HepG2 (cell line): ENCODE results near the gene CASZ1. TPM values are rescaled to one million over a fixed set of nuclear protein-coding genes. Genes with fewer than 3 reads are reported as not detected.

Experiments
- ATAC-seq: fragments of 200-7000 bp; cut with Tn5 transposase; 3 replicates; pipeline ENCODE4 v1.9.1; 2020; ENCODE audit warnings: mild to moderate bottlenecking, moderate library complexity
- BruUV-seq: library from RNA; stranded (reverse); fragments of 400-500 nt; replicated peaks from 2 replicates; lab custom pipeline; 2021; lab: Mats Ljungman, UMichigan
- CTCF ChIA-PET: fragments of 300-600 bp; formaldehyde crosslinking; extraction: SDS; loops from one replicate; lab custom pipeline; 2021; ENCODE audit warnings: low total read pairs, inconsistent platforms, low intra/inter-chr PET ratio; lab: Yijun Ruan, JAX
- POLR2A ChIA-PET: fragments of 350-600 bp; sonication (Branson Sonifier 250); formaldehyde crosslinking; loops from one replicate; lab custom pipeline; 2020; ENCODE audit warnings: antibody characterized with exemption, inconsistent platforms; lab: Yijun Ruan, JAX
- DNase-seq: peaks from one replicate; pipeline ENCODE4 v3.0.0-alpha.2; 2015; ENCODE audit warnings: low spot score
- FAIRE-seq: peaks from 3 replicates; lab custom pipeline; 2011; peaks lifted over from hg19 to GRCh38; lab: Jason Lieb, UNC
- H2AFZ ChIP-seq: one replicate; pipeline ENCODE4 v1.6.1; 2011; ENCODE audit warnings: low read length, inconsistent platforms
- H3K27ac ChIP-seq: fragments of 300-600 bp; 3 replicates; pipeline ENCODE4 v1.8.0; 2011; ENCODE audit warnings: mixed run types, mild to moderate bottlenecking, mixed read lengths, low read length, inconsistent platforms; ENCODE audit not compliant: insufficient read depth; ENCODE audit errors: extremely low read length
- H3K27me3 ChIP-seq, 2 experiments: fragments of 200-600 bp in 1 of 2; 2 replicates in 1 of 2; 3 replicates in 1 of 2; pipeline versions ENCODE4 v1.6.0 to v1.8.0; 2011; ENCODE audit warnings: low read length in 2 of 2, mild to moderate bottlenecking in 2 of 2, moderate library complexity in 2 of 2, inconsistent platforms in 1 of 2; ENCODE audit not compliant: insufficient read depth in 2 of 2, control insufficient read depth in 1 of 2
- H3K36me3 ChIP-seq, 2 experiments: fragments of 200-600 bp in 1 of 2; replicated peaks in 1 of 2; 2 replicates in 1 of 2; 3 replicates in 1 of 2; pipeline versions ENCODE4 v1.5.1 to v1.8.0; 2011; ENCODE audit warnings: low read length in 2 of 2, inconsistent platforms in 1 of 2; ENCODE audit not compliant: insufficient read depth in 2 of 2, control insufficient read depth in 1 of 2
- H3K4me1 ChIP-seq: 2 replicates; pipeline ENCODE4 v1.5.1; 2012; ENCODE audit warnings: low read length, inconsistent platforms; ENCODE audit not compliant: insufficient read depth
- H3K4me2 ChIP-seq: 2 replicates; pipeline ENCODE4 v1.6.0; 2011; ENCODE audit warnings: low read depth, low read length, inconsistent platforms
- H3K4me3 ChIP-seq, 3 experiments: fragments of 200-600 bp in 1 of 3; sonication (generic), shearing (Covaris generic) in 1 of 3; replicated peaks in 1 of 3; 2 replicates each; pipeline ENCODE4 v1.5.1; 2011 to 2016; ENCODE audit warnings: low read length in 3 of 3, inconsistent platforms in 2 of 3, low read depth in 2 of 3, mild to moderate bottlenecking in 2 of 3, control low read depth in 1 of 3, mixed read lengths in 1 of 3; ENCODE audit not compliant: insufficient read depth in 1 of 3
- H3K79me2 ChIP-seq: one replicate; pipeline ENCODE4 v1.6.1; 2011; ENCODE audit warnings: low read length, inconsistent platforms; ENCODE audit not compliant: insufficient read depth
- H3K9ac ChIP-seq: 2 replicates; pipeline ENCODE4 v1.6.0; 2011; ENCODE audit warnings: mild to moderate bottlenecking, low read depth, low read length, inconsistent platforms; ENCODE audit not compliant: insufficient read depth
- H3K9me3 ChIP-seq: 2 replicates; pipeline ENCODE4 v1.5.1; 2012; ENCODE audit warnings: mild to moderate bottlenecking, low read length
- H4K20me1 ChIP-seq: 2 replicates; pipeline ENCODE4 v1.6.0; 2011; ENCODE audit warnings: inconsistent platforms, mild to moderate bottlenecking, low read length, moderate library complexity; ENCODE audit not compliant: insufficient read depth
- CHD4 ChIP-seq: fragments of 200-600 bp; sonication (generic); IDR thresholded peaks from 2 replicates; pipeline ENCODE4 v1.7.0; 2017; ENCODE audit warnings: mild to moderate bottlenecking, low read length, borderline replicate concordance
- EED ChIP-seq: sonication (generic); formaldehyde crosslinking; IDR thresholded peaks from 2 replicates; pipeline ENCODE4 v1.5.0; 2020; ENCODE audit warnings: mild to moderate bottlenecking, missing genetic modification reagents
- GATA4 ChIP-seq: sonication (generic); IDR thresholded peaks from 2 replicates; pipeline ENCODE4 v1.6.1; 2016; ENCODE audit warnings: antibody characterized with exemption, low read depth, borderline replicate concordance
- KLF9 ChIP-seq: IDR thresholded peaks from 2 replicates; pipeline ENCODE4 v1.6.1; 2016; ENCODE audit warnings: low read depth
- NKX3-1 ChIP-seq: sonication (generic); formaldehyde crosslinking; IDR thresholded peaks from 2 replicates; pipeline ENCODE4 v1.5.0; 2020; ENCODE audit warnings: missing genetic modification reagents
- RAD21 ChIP-seq: fragments of 450-650 bp; formaldehyde crosslinking; IDR thresholded peaks from 2 replicates; pipeline ENCODE4 v1.5.0; 2020; ENCODE audit warnings: mild to moderate bottlenecking
- RBM39 ChIP-seq: fragments of 200-400 bp; formaldehyde crosslinking; IDR thresholded peaks from one replicate; pipeline ENCODE4 v1.6.1; 2018; ENCODE audit warnings: antibody characterized with exemption, mild to moderate bottlenecking, low read depth, low read length; ENCODE audit not compliant: poor library complexity, severe bottlenecking
- SCMH1 ChIP-seq: sonication (generic); formaldehyde crosslinking; IDR thresholded peaks from 2 replicates; pipeline ENCODE4 v1.9.0; 2021; ENCODE audit warnings: missing genetic modification reagents, mild to moderate bottlenecking, borderline replicate concordance
- SNRNP70 ChIP-seq: fragments of 200-400 bp; formaldehyde crosslinking; IDR thresholded peaks from 2 replicates; pipeline ENCODE4 v1.6.1; 2017; ENCODE audit warnings: mild to moderate bottlenecking, low read depth, low read length, moderate library complexity
- TOPORS ChIP-seq: sonication (generic); formaldehyde crosslinking; IDR thresholded peaks from 2 replicates; pipeline ENCODE4 v1.8.0; 2023; ENCODE audit warnings: mild to moderate bottlenecking, missing genetic modification reagents
- ZFP36 ChIP-seq: fragments of 150-350 bp; IDR thresholded peaks from 2 replicates; pipeline ENCODE4 v1.6.1; 2018; ENCODE audit warnings: borderline replicate concordance, low read length, low read depth; ENCODE audit not compliant: partially characterized antibody
- ZNF225 ChIP-seq: sonication (generic); formaldehyde crosslinking; IDR thresholded peaks from 2 replicates; pipeline ENCODE4 v1.4.0; 2020; ENCODE audit warnings: mild to moderate bottlenecking, missing genetic modification reagents
- WGBS: methylation state at CpG from one replicate; pipeline ENCODE4 v1.1.6; 2017; ENCODE audit warnings: low lambda C conversion rate; 5-methylcytosine and 5-hydroxymethylcytosine counted together
- in situ Hi-C: cut with HindIII; loops from 2 replicates; pipeline ENCODE4 v1.10.0; 2017; ENCODE audit warnings: low pct_unique_long_range_greater_than_20kb; ENCODE audit not compliant: extremely low pct_ligation_motif_present
- intact Hi-C: fragments of 100-400 bp; cut with micrococcal nuclease; formaldehyde crosslinking; loops from one replicate; pipeline ENCODE4 v1.10.0; 2022; ENCODE audit not compliant: unreplicated experiment
- polyA plus RNA-seq, 8 experiments: library from polyadenylated mRNA; depleted of rRNA in 3 of 8; stranded (reverse) in 7 of 8; unstranded in 1 of 8; fragments of >200 nt; fragmentation: Illumina TruSeq in 4 of 8; extraction: Trizol in 4 of 8; gene quantifications; 2 replicates each; pipeline versions ENCODE4 v1.2.1 to v1.2.3, GENCODE V29; 2011 to 2016; ENCODE audit warnings: low read depth in 4 of 8, missing spikeins in 1 of 8, mixed read lengths in 1 of 8; ENCODE audit not compliant: insufficient read depth in 1 of 8
- total RNA-seq, 5 experiments: library from RNA; depleted of rRNA; stranded (reverse); fragments of >200 nt; fragmentation: Illumina TruSeq; extraction: Trizol; gene quantifications; 2 replicates each; pipeline ENCODE4 v1.2.3, GENCODE V29; 2016; ENCODE audit warnings: low read depth in 1 of 5
- TF ChIP-seq, protein P1 (sequence below): sonication (generic); formaldehyde crosslinking; IDR thresholded peaks from 2 replicates; pipeline ENCODE4 v1.5.1; 2020; ENCODE audit warnings: mild to moderate bottlenecking, moderate library complexity, missing genetic modification reagents
- TF ChIP-seq, protein P2 (sequence below): sonication (generic); formaldehyde crosslinking; conservative IDR thresholded peaks from 2 replicates; pipeline ENCODE4 v1.8.1; 2023; ENCODE audit warnings: missing genetic modification reagents

The CASZ1 gene
- total and polyA plus RNA-seq, 2 of the 13 experiments (the other 11 are each of a cell fraction or from before 2014, with no cell fraction given) = 1.9 to 3.7 TPM

DNA sequence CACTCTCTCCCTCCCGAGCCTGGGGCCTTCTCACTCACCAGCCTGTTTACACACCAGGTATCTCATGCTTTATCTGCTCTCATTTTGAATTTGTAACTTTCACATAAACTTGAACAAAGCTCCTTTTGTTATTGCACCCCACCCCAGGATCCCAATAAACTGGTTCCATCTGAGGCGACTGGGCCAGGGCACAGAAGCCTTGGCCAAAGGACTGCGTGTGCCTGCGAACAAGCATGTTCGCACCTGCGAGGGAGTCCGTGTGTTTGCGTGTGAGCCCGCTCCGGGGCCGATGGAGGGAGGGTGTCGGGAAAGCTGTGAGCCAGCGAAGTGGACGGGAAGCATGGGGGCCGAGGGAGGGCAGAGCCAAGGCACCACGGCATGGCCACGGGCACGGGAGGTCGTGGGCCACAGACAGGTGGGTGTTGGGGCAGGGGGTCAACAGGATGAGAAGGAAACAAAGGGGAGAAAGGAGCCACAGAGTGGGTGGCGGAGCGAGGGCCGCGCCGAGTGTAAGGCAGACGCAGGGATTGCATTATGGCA lies 98.8 kb downstream of the CASZ1 start (continued):
- TF ChIP-seq NKX3-1 (CRISPR knock-in tag) = no peak

DNA sequence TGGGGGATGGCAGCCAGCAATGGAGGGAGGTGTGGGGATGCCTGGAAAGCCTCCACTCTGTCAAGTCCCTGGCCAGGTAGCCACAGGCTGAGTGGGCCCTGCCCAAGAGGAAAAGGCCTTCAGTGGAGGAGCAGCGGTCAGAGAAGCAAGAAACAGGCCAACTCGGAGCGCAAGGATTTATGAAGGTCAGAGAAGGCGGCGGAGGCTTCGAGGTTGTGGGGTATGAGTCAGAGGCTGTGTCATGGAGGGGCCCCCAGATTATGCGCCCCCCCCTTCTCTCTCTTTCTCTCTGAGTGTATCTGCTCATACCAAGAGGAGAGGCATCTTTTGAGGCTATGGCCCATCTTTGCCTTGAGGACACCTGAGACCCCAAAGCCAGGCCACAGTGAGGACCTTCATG lies 99.5 kb downstream of the CASZ1 start:
- in situ Hi-C loops = loop anchor here (10.0 kb wide), 1 partner anchor 168 kb away; no protein-coding TSS in a partner anchor
- no peaks in the 10 kb centered on the region for H3K9me3 ChIP-seq

More for the DNA sequence above, 99.5 kb downstream of the CASZ1 start:
- CTCF ChIA-PET = no interaction called here
- 62% methylated on average over 7 of the region's 7 CpGs for WGBS
- H3K79me2 ChIP-seq = no peaks in the 10 kb centered on the region
- H2AFZ ChIP-seq = no peak overlapping the region
- H3K27ac ChIP-seq = no peak overlapping the region
- no peak for ATAC-seq
- no peaks in the 10 kb centered on the region for H3K36me3 ChIP-seq
- H4K20me1 ChIP-seq = no peaks in the 10 kb centered on the region
- POLR2A ChIA-PET = no interaction called here
- H3K4me2 ChIP-seq = no peak overlapping the region
- no peak overlapping the region for H3K4me3 ChIP-seq
- intact Hi-C loops = no loop called here
- H3K4me1 ChIP-seq = peaks cover 15% of the 10 kb centered on the region
- DNase-seq = no peak
- no peak overlapping the region for H3K9ac ChIP-seq
- BruUV-seq = no TSS peak
- H3K27me3 ChIP-seq = peaks cover 2 to 40% of the 10 kb centered on the region in 2 experiments; a peak in 4 of 5 replicates
- TF ChIP-seq ZNF225 (CRISPR knock-in tag) = no peak
- no peak for TF ChIP-seq SNRNP70
- no peak for TF ChIP-seq GATA4
- TF ChIP-seq SCMH1 (CRISPR knock-in tag) = no peak
- TF ChIP-seq ZFP36 = no peak
- TF ChIP-seq, protein P1, sequence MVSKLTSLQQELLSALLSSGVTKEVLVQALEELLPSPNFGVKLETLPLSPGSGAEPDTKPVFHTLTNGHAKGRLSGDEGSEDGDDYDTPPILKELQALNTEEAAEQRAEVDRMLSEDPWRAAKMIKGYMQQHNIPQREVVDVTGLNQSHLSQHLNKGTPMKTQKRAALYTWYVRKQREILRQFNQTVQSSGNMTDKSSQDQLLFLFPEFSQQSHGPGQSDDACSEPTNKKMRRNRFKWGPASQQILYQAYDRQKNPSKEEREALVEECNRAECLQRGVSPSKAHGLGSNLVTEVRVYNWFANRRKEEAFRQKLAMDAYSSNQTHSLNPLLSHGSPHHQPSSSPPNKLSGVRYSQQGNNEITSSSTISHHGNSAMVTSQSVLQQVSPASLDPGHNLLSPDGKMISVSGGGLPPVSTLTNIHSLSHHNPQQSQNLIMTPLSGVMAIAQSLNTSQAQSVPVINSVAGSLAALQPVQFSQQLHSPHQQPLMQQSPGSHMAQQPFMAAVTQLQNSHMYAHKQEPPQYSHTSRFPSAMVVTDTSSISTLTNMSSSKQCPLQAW = no peak
- TF ChIP-seq KLF9 (CRISPR knock-in tag) = no peak
- no peak for TF ChIP-seq EED
- no peak for TF ChIP-seq RAD21
- no peak for TF ChIP-seq RBM39
- no peak for TF ChIP-seq CHD4
- TF ChIP-seq, protein P2, sequence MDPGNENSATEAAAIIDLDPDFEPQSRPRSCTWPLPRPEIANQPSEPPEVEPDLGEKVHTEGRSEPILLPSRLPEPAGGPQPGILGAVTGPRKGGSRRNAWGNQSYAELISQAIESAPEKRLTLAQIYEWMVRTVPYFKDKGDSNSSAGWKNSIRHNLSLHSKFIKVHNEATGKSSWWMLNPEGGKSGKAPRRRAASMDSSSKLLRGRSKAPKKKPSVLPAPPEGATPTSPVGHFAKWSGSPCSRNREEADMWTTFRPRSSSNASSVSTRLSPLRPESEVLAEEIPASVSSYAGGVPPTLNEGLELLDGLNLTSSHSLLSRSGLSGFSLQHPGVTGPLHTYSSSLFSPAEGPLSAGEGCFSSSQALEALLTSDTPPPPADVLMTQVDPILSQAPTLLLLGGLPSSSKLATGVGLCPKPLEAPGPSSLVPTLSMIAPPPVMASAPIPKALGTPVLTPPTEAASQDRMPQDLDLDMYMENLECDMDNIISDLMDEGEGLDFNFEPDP (CRISPR knock-in tag) = no peak
- no peak for TF ChIP-seq TOPORS (CRISPR knock-in tag)
- FAIRE-seq = no peak
